Lower lobe of right lung (tissue), 2 donors: Measurements from ENCODE around the gene THEM5. TPM values are rescaled to one million over a fixed set of nuclear protein-coding genes. Genes with fewer than 3 reads are reported as not detected.

Experiments
- ATAC-seq, 2 donors: fragments of 200-7000 bp; cut with Tn5 transposase; one replicate each; pipeline ENCODE4 v1.9.1; 2020 to 2022; ENCODE audit warnings: mild to moderate bottlenecking in 2 of 2, moderate library complexity in 2 of 2
- DNase-seq: peaks from one replicate; pipeline ENCODE4 v3.0.0-alpha.2; 2020
- H3K27ac ChIP-seq: fragments of 200-600 bp; one replicate; pipeline ENCODE4 v1.8.0; 2022
- H3K27me3 ChIP-seq: fragments of 200-600 bp; one replicate; pipeline ENCODE4 v1.8.0; 2022; ENCODE audit warnings: low read depth
- H3K36me3 ChIP-seq: fragments of 200-600 bp; one replicate; pipeline ENCODE4 v1.8.0; 2022; ENCODE audit warnings: mild to moderate bottlenecking
- H3K4me1 ChIP-seq: fragments of 200-600 bp; one replicate; pipeline ENCODE4 v1.8.0; 2022
- H3K4me3 ChIP-seq: fragments of 200-600 bp; one replicate; pipeline ENCODE4 v1.8.0; 2022; ENCODE audit warnings: mild to moderate bottlenecking
- H3K9me3 ChIP-seq: fragments of 200-600 bp; one replicate; pipeline ENCODE4 v1.8.0; 2022
- CTCF ChIP-seq: fragments of 200-600 bp; IDR thresholded peaks from one replicate; pipeline ENCODE4 v1.8.0; 2022; ENCODE audit warnings: antibody characterized with exemption, mild to moderate bottlenecking
- intact Hi-C: fragments of 100-400 bp; cut with DNase I; formaldehyde crosslinking; loops from one replicate; pipeline ENCODE4 v1.11.0; 2022
- total RNA-seq: library from RNA; stranded (reverse); fragmentation: NEBNext Ultra II Directional; extraction: Animal tissue kit (Norgen Biotek cat#: 25700); gene quantifications from one replicate; pipeline ENCODE4 v1.2.1, GENCODE V29; 2021
- donor health status: DM: no; HTN: yes; CAD: no; lungs with severe emphysema.

Gene THEM5
- total RNA-seq, 1 donor from 2014 or later = not detected

DNA sequence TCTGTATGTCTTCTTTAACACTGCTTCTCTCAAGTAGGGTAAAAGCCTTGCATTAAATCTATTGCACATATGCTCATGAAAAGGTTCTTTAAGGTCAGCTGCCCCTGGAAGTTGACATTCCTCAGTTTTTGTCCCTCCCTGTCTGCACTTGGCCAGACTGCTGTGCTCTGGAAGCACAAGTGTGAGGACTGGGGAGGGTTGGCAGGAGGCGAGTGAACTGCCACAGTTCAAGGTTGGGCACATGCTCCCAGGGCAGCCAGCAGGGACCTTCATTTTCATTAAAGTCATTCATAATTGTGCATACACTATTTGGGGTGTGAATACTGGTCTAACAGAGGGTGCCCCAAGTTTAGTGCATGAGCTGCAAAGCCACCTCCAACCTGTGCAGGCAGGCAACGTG lies 10.9 kb upstream of the THEM5 start:
- intact Hi-C loops = no loop called here
- Histone ChIP-seq H3K4me3 (no peak overlapping the region), H3K4me1 (no peaks in the 10 kb centered on the region), H3K36me3 (no peaks in the 10 kb centered on the region), H3K27me3 (no peaks in the 10 kb centered on the region), H3K9me3 (no peaks in the 10 kb centered on the region), H3K27ac (no peak overlapping the region)
- no peak for DNase-seq
- TF ChIP-seq CTCF = no peak
- ATAC-seq = no peak

DNA sequence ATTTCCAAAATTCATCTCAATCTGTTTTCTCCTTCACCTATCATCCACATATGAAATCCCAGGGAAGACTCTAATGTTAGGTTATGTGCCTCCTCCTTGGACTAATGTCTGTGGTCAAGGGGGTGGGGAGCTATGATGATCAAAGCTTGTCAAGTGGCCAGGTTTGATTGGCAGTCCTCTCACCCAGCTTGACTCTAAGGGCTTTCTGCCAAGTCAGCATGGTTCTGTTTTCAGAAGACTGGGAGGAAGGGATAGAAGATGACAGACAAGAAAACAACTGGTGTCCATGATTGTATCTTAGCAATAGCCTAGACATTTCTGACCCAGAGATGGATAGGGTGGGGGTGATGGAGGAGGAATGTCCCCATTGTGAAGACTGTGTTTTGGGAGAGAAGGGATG lies 9.1 kb upstream of the THEM5 start:
- DNase-seq (no peak), ATAC-seq (no peak)
- intact Hi-C loops = no loop called here
- no peaks in the 10 kb centered on the region for H3K9me3 ChIP-seq
- no peak overlapping the region for H3K27ac ChIP-seq
- H3K36me3 ChIP-seq = no peaks in the 10 kb centered on the region
- no peak overlapping the region for H3K4me3 ChIP-seq
- no peaks in the 10 kb centered on the region for H3K4me1 ChIP-seq
- no peaks in the 10 kb centered on the region for H3K27me3 ChIP-seq
- TF ChIP-seq CTCF = no peak

GRCh38 chr1:151860504-151861187 lies 7.1 kb upstream of the THEM5 start:
- no peaks in the 10 kb centered on the region for H3K9me3 ChIP-seq
- intact Hi-C loops = no loop called here
- DNase-seq = no peak
- ATAC-seq = no peak
- H3K36me3 ChIP-seq = no peaks in the 10 kb centered on the region
- no peak for TF ChIP-seq CTCF
- H3K4me3 ChIP-seq = no peak overlapping the region
- no peaks in the 10 kb centered on the region for H3K4me1 ChIP-seq
- H3K27ac ChIP-seq = no peak overlapping the region
- H3K27me3 ChIP-seq = no peaks in the 10 kb centered on the region

GRCh38 chr1:151859891-151860293 lies 6.4 kb upstream of the THEM5 start:
- no peaks in the 10 kb centered on the region for H3K27me3 ChIP-seq
- ATAC-seq (no peak), DNase-seq (no peak)
- no peaks in the 10 kb centered on the region for H3K9me3 ChIP-seq
- TF ChIP-seq CTCF = no peak
- intact Hi-C loops = no loop called here
- H3K36me3 ChIP-seq = no peaks in the 10 kb centered on the region
- no peaks in the 10 kb centered on the region for H3K4me1 ChIP-seq
- H3K4me3 ChIP-seq = no peak overlapping the region
- no peak overlapping the region for H3K27ac ChIP-seq

DNA sequence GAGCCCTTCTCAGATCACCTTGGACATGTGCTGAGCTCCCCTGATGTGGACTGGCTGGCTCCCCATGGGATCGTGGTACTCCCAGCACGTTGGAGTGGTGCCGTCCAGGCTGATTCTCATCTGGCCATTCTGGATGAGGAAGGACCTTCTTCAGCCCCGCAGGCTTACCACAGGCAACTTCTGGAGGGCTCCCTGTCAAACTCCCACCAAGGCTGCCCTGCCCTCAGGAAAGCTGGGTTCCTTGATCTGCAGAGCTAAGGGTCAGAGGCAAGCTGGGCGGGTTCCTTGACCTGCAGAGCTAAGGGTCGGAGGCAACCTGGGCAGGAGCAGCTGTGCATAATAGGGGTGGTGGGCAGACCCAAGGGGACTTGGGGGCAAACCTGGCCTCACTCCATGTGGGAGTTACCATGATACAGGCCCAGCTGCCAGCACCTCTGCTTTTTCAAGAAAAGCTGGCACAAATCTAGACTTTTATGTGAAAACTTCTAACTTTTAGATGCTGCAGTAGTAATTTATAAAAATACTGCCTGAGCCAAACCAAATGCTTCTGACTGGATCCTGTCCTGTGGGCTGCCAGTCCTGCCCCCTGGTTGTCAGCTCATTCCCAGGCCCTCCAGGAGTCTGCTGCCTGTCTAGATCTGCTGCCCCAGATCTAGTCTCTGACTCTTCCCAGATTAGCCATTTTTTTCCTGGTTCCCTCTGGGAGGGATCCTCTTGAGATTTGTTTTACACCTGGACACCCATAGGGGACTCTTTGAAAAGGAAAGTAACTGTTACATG lies 5.6 kb upstream of the THEM5 start:
- ATAC-seq (no peak), DNase-seq (no peak)
- no peaks in the 10 kb centered on the region for H3K36me3 ChIP-seq
- no peak for TF ChIP-seq CTCF
- H3K27ac ChIP-seq = no peak overlapping the region
- no peaks in the 10 kb centered on the region for H3K27me3 ChIP-seq
- intact Hi-C loops = no loop called here
- no peak overlapping the region for H3K4me3 ChIP-seq
- H3K4me1 ChIP-seq = no peaks in the 10 kb centered on the region
- H3K9me3 ChIP-seq = no peaks in the 10 kb centered on the region
